ENCODE results near the gene CEP162.
"Not testable (repeated sequence)": the region's sequence is repeated elsewhere in the genome, so short reads cannot be mapped to it uniquely, and the experiment has no call there.

CEP162 gene

DNA sequence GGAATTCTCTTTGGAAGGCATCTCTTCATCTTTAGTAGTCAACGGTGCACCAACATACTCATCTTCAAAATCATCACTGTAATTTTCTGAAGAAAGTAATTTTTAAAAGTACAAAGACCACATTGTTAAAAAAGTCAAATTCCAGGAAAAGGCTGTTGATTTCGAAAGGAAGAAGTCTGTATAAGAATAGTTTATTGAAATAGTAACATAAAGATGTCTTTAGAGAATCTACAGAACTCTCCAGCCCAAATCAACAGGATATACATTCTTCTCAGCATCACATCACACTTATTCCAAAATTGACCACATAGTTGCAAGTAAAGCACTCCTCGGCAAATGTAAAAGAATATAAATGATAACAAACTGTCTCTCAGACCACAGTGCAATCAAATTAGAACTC, 23.4 kb downstream of the CEP162 start:
- DNase-seq (ENCODE audit: insufficient read length, low spot score), result no peak
- TF ChIP-seq TAF1 (IDR thresholded peaks at IDR 0.05; ENCODE audit: low read depth, low read length) (no peak), PAX5 (IDR thresholded peaks at IDR 0.05; ENCODE audit: insufficient read depth, low read length, severe bottlenecking) (no peak)
- FAIRE-seq, result no peak

DNA sequence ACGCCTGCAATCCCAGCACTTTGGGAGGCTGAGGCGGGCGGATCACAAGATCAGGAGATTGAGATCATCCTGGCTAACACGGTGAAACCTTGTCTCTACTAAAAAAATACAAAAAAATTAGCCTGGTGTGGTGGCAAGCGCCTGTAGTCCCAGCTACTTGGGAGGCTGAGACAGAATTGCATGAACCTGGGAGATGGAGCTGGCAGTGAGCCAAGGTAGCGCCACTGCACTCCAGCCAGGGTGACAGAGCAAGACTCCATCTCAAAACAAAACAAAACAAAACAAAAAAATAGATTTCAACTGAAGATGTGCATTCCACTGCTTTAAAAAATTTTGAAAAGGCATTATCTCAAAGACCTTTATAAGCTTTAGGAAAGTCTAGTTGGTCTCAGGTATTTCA, 27.5 kb downstream of the CEP162 start:
- not testable (repeated sequence) for DNase-seq (ENCODE audit: insufficient read length, low spot score); FAIRE-seq

DNA sequence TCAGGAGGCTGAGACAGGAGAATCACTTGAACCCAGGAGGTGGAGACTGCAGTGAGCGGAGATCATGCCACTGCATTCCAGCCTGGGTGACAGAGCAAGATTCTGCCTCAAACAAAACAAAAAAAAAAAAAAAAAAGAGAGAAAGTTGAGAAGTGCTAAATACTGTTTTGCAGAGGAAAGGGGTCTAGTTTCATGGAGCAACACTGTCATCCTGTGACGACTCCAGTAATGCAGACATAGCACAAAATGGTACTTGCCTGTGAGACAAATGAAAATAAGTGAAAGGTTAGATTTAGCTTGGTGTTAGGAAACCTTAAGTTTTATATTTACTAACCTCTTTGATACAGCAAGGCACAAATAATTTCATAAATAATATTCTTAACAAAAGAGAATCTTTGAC, 29.7 kb downstream of the CEP162 start:
- TF ChIP-seq POLR2A (IDR thresholded peaks at IDR 0.05; ENCODE audit: low read depth, low read length) (no peak), POLR2AphosphoS5 (IDR thresholded peaks at IDR 0.05; ENCODE audit: low read depth, low read length) (no peak), SPI1 (IDR thresholded peaks at IDR 0.05; ENCODE audit: low read depth, low read length) (no peak), POU2F2 (IDR thresholded peaks at IDR 0.05; ENCODE audit: low read depth, low read length) (no peak), PAX5 (IDR thresholded peaks at IDR 0.05; ENCODE audit: insufficient read depth, low read length, severe bottlenecking) (no peak), TAF1 (IDR thresholded peaks at IDR 0.05; ENCODE audit: low read depth, low read length) (no peak)
- DNase-seq (ENCODE audit: insufficient read length, low spot score) (no peak), FAIRE-seq (no peak)

DNA sequence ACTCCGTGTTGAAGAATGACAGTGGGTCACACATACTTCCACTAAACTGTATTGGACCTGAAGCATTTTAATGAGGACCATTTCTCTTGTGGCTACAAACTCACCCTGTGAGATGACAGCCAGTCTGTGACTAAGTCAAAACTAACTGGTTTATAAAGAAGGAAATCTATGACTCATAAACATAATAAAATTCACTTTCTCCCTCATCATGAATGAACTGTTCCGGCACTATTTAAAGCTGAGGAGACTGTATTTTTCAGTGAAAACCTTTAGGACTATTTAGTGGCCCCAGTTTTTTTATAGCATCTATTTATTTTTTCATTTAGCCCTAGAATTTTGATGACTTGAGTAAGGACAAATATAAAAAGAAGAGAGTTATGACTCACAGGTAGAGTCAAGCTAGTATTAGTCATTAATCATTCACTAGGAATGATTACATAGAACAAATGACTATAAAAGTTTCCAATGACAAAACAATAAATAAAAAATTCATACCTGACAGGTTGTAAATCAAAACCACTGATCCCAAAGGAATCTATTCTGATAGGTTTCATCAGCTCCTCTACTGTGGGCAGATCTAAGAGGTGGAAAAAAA, 34.2 kb downstream of the CEP162 start:
- FAIRE-seq (no peak), DNase-seq (ENCODE audit: insufficient read length, low spot score) (no peak)
- TF ChIP-seq SPI1 (IDR thresholded peaks at IDR 0.05; ENCODE audit: low read depth, low read length) (no peak), POLR2A (IDR thresholded peaks at IDR 0.05; ENCODE audit: low read depth, low read length) (no peak), POU2F2 (IDR thresholded peaks at IDR 0.05; ENCODE audit: low read depth, low read length) (no peak), TAF1 (IDR thresholded peaks at IDR 0.05; ENCODE audit: low read depth, low read length) (no peak), POLR2AphosphoS5 (IDR thresholded peaks at IDR 0.05; ENCODE audit: low read depth, low read length) (no peak), PAX5 (IDR thresholded peaks at IDR 0.05; ENCODE audit: insufficient read depth, low read length, severe bottlenecking) (no peak)

DNA sequence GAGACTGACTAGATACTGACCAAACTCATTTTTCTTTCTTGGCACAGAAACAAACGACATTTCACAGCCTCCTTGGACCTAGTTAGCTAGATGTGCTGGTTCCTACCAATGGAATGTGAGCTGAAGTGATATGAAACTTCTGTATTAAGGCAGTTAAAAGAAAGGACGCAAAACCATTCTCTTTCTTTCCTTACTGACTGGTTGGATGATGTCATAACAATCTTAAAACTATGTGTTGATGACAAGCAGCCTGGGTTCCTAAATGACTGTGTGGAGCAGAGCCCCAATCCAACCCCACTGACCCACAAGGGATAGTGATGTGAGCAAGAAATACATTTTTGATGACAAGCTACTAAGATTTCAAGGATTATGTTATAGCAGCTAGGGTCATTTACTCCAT, 35.6 kb downstream of the CEP162 start:
- DNase-seq (ENCODE audit: insufficient read length, low spot score) (no peak), FAIRE-seq (no peak)
- no peak for TF ChIP-seq POU2F2 (IDR thresholded peaks at IDR 0.05; ENCODE audit: low read depth, low read length)
- TF ChIP-seq TAF1 (IDR thresholded peaks at IDR 0.05; ENCODE audit: low read depth, low read length), result no peak
- TF ChIP-seq POLR2A (IDR thresholded peaks at IDR 0.05; ENCODE audit: low read depth, low read length), result no peak
- TF ChIP-seq PAX5 (IDR thresholded peaks at IDR 0.05; ENCODE audit: insufficient read depth, low read length, severe bottlenecking), result no peak
- no peak for TF ChIP-seq POLR2AphosphoS5 (IDR thresholded peaks at IDR 0.05; ENCODE audit: low read depth, low read length)
- TF ChIP-seq SPI1 (IDR thresholded peaks at IDR 0.05; ENCODE audit: low read depth, low read length), result no peak

DNA sequence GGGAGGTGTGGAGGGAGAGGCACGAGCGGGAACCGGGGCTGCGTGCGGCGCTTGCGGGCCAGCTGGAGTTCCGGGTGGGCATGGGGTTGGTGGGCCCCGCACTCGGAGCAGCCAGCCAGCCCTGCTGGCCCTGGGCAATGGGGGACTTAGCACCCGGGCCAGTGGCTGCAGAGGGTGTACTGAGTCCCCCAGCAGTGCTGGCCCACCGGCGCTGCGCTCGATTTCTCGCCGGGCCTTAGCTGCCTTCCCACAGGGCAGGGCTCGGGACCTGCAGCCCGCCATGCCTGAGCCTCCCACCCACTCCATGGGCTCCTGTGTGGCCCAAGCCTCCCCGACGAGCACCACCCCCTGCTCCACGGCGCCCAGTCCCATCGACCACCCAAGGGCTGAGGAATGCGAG, 38.1 kb downstream of the CEP162 start:
- not testable (repeated sequence) for FAIRE-seq; DNase-seq (ENCODE audit: insufficient read length, low spot score)

DNA sequence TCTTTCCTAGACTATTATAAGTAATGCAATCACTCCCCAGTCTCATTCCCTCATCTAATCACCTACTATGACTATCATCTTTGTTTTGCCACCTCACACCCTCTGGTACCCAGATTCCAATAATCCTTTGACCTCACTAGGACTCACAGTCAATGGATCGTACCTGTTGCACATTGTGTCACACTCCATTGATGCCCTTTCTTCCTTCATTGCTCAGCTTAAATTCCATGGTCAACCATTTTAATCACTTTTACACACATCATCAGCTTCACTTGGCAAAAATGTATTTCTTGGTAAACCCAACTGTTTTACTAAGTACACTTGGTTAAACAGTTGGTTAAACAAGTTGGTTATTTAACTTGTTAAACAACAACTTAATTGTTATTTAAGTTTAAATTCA, 44.0 kb downstream of the CEP162 start:
- DNase-seq (ENCODE audit: insufficient read length, low spot score) (no peak), FAIRE-seq (peak; percentile 66)
- TF ChIP-seq TAF1 (IDR thresholded peaks at IDR 0.05; ENCODE audit: low read depth, low read length) (no peak), POU2F2 (IDR thresholded peaks at IDR 0.05; ENCODE audit: low read depth, low read length) (no peak), SPI1 (IDR thresholded peaks at IDR 0.05; ENCODE audit: low read depth, low read length) (no peak), POLR2AphosphoS5 (IDR thresholded peaks at IDR 0.05; ENCODE audit: low read depth, low read length) (no peak), POLR2A (IDR thresholded peaks at IDR 0.05; ENCODE audit: low read depth, low read length) (no peak), PAX5 (IDR thresholded peaks at IDR 0.05; ENCODE audit: insufficient read depth, low read length, severe bottlenecking) (no peak)

DNA sequence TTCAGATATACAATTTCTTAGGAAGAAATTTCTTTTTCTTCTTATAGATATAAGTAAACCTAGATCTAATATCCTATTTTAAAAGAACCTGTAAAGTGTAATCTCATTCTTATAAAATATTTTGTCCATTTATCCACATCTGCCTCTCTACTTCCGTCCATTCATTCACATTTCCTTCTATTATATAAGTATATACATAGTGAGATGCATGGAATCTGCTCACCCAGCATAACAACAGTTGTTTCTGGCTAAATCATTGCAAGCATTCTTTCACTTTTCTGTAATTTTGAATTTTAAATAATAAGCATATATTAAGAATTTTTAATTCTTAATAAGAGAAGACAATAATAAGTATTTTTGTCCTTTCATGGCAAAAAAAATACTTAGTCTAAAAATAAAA, 45.4 kb downstream of the CEP162 start:
- FAIRE-seq (no peak), DNase-seq (ENCODE audit: insufficient read length, low spot score) (no peak)
- TF ChIP-seq SPI1 (IDR thresholded peaks at IDR 0.05; ENCODE audit: low read depth, low read length) (no peak), POLR2AphosphoS5 (IDR thresholded peaks at IDR 0.05; ENCODE audit: low read depth, low read length) (no peak), PAX5 (IDR thresholded peaks at IDR 0.05; ENCODE audit: insufficient read depth, low read length, severe bottlenecking) (no peak), TAF1 (IDR thresholded peaks at IDR 0.05; ENCODE audit: low read depth, low read length) (no peak)

DNA sequence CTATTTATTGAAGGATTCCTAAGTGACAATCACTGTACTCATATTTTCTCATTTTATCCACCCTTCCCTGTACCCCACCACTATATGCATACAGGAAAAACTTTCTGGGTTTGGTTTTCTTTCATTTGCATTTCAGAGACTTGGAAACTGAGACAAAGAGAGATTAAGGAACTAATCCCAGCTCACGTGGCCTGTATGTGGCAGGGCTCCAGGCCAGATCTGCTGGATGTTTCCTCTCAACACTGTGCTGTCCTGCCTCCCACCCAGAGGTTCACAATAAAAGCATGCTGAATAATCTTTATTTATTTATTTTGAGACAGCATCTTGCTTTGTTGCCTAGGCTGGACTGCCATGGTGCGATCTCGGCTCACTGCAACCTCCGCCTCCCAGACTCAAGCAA, 50.2 kb downstream of the CEP162 start:
- DNase-seq (ENCODE audit: insufficient read length, low spot score), result no peak
- no peak for FAIRE-seq
- no peak for TF ChIP-seq POU2F2 (IDR thresholded peaks at IDR 0.05; ENCODE audit: low read depth, low read length)
- no peak for TF ChIP-seq POLR2AphosphoS5 (IDR thresholded peaks at IDR 0.05; ENCODE audit: low read depth, low read length)
- no peak for TF ChIP-seq POLR2A (IDR thresholded peaks at IDR 0.05; ENCODE audit: low read depth, low read length)
- no peak for TF ChIP-seq TAF1 (IDR thresholded peaks at IDR 0.05; ENCODE audit: low read depth, low read length)
- TF ChIP-seq PAX5 (IDR thresholded peaks at IDR 0.05; ENCODE audit: insufficient read depth, low read length, severe bottlenecking), result no peak
- no peak for TF ChIP-seq SPI1 (IDR thresholded peaks at IDR 0.05; ENCODE audit: low read depth, low read length)

DNA sequence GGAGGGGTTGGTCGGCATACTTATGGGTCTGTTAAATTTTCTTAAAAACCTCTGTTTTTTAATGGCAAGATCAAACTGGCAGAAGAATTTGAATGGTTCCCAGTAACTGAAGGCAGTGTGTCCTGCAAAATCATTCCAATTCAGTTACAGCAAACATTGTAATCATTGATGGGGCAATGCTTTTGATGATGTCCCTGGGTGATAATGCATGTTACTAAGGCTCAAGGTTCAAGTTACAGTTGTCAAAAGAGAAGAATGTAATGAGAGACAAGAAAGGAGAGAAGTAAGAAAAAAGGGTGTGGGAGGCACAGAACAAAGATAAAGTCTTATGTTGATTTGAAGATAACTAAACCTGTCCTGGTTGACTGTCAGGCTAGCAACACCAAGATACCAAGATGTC, 54.9 kb downstream of the CEP162 start:
- FAIRE-seq (no peak), DNase-seq (ENCODE audit: insufficient read length, low spot score) (no peak)
- TF ChIP-seq PAX5 (IDR thresholded peaks at IDR 0.05; ENCODE audit: insufficient read depth, low read length, severe bottlenecking), result no peak
- TF ChIP-seq POLR2A (IDR thresholded peaks at IDR 0.05; ENCODE audit: low read depth, low read length), result no peak
- no peak for TF ChIP-seq TAF1 (IDR thresholded peaks at IDR 0.05; ENCODE audit: low read depth, low read length)
- no peak for TF ChIP-seq POLR2AphosphoS5 (IDR thresholded peaks at IDR 0.05; ENCODE audit: low read depth, low read length)
- no peak for TF ChIP-seq SPI1 (IDR thresholded peaks at IDR 0.05; ENCODE audit: low read depth, low read length)
- no peak for TF ChIP-seq POU2F2 (IDR thresholded peaks at IDR 0.05; ENCODE audit: low read depth, low read length)

DNA sequence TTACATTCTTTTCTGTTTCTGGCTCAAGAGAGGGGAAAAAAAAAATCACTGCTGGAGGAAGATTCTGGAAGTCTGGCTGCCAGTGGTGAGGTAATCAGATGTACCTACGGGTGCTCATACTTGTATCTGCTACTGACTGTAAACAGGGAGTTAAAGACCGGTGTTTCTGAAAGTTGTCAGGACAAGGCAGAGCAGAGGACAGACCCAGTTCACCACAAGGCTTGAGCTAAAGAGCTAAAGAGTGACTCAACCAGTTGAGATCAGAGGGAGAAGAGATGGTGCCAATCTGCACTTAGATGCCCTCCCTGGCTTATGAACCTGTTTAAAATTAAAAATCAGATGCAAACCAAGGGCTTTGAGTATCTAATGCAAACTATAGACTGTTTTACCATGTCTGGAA, 55.4 kb downstream of the CEP162 start:
- TF ChIP-seq TAF1 (IDR thresholded peaks at IDR 0.05; ENCODE audit: low read depth, low read length), result no peak
- TF ChIP-seq POLR2AphosphoS5 (IDR thresholded peaks at IDR 0.05; ENCODE audit: low read depth, low read length), result no peak
- TF ChIP-seq POLR2A (IDR thresholded peaks at IDR 0.05; ENCODE audit: low read depth, low read length), result no peak
- no peak for TF ChIP-seq POU2F2 (IDR thresholded peaks at IDR 0.05; ENCODE audit: low read depth, low read length)
- no peak for TF ChIP-seq PAX5 (IDR thresholded peaks at IDR 0.05; ENCODE audit: insufficient read depth, low read length, severe bottlenecking)
- no peak for TF ChIP-seq SPI1 (IDR thresholded peaks at IDR 0.05; ENCODE audit: low read depth, low read length)
- no peak for FAIRE-seq
- DNase-seq (ENCODE audit: insufficient read length, low spot score), result no peak
